CD4-positive, alpha-beta T cell treated with Interleukin-6 for 4 hours (primary cell): ENCODE measurements around the gene SDSL.

Source experiments
- DNase-seq: peaks from one replicate; pipeline ENCODE4 v3.0.0-alpha.2; 2020; ENCODE audit warnings: mixed read lengths

SDSL gene

GRCh38 chr12:113422030-113422885, at the start of gene SDSL:
Gene SDSL, plus strand, starts transcription at chr12:113422380. Its CDS starts 5,603 bp downstream, at chr12:113427983.
- no peak for DNase-seq

- DNase-seq, result no peak
Measured at GRCh38 chr12:113373440-113373839, 48.7 kb upstream of the SDSL start.

GRCh38 chr12:113373969-113374368, 48.2 kb upstream of the SDSL start:
- no peak for DNase-seq

DNA sequence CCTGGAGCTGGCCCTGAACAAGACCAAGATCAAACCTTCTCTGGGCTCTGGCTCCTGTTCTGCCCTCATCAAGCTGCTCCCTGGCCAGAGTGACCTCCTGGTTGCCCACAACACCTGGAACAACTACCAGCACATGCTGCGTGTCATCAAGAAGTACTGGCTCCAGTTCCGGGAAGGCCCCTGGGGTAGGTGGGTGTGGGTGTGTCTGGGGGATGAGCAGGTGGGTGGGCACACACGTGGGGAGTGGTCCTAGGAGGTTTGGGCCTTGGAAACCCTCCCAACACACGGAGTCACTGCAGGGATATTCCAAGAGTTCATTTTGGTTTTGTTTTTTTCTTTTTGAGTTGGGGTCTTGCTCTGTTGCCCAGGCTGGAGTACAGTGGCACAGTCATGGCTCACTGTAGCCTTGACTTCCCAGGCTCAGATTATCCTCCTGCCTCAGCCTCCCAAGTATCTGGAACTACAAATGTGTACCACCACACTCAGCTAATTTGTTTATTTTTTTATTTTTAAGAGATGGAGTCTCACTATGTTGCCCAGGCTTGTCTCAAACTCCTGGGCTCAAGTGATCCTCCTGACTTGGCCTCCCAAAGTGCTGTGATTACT, 47.3 kb upstream of the SDSL start:
- no peak for DNase-seq

DNA sequence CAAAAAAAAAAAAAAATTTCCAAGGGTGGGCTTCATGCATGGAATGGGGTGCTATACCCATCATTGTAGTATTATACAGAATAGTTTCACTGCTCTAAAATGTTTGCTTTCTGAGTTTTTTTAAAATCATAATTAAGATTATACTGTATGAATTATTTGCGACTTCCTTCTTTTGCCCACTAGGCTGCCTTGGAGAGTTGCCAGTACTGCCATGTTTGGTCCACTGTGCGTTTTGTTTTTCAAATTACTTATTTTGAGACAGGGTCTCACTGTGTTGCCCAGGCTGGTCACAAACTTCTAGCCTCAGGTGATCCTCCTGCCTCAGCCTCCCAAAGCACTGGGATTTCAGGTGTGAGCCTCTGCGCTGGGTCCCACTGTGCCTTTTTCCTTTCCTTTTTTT, 43.9 kb upstream of the SDSL start:
- DNase-seq, result no peak

DNA sequence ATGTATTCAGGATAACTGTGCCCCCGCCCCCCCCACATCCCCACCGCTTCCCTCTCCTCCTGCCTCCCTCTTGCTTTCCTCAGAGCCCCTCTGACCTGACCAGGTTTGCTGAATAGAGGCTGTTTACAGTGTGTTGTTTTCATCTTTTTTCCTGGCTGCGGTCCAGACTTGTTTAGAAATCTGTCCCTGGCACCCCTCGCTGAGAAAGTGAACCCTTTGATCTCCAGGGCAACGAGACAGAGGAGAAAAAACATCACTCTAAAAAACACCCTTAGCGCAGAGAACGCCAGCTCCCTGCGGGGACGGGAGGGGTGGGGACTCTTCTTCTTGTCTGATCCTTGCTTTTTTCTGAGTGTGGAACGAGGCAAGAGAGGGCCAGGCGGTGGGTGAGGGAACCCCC, 41.0 kb upstream of the SDSL start:
- DNase-seq, result no peak

GRCh38 chr12:113382206-113382605, 40.0 kb upstream of the SDSL start:
- no peak for DNase-seq

GRCh38 chr12:113384778-113385177, 37.4 kb upstream of the SDSL start:
- DNase-seq, result no peak

DNA sequence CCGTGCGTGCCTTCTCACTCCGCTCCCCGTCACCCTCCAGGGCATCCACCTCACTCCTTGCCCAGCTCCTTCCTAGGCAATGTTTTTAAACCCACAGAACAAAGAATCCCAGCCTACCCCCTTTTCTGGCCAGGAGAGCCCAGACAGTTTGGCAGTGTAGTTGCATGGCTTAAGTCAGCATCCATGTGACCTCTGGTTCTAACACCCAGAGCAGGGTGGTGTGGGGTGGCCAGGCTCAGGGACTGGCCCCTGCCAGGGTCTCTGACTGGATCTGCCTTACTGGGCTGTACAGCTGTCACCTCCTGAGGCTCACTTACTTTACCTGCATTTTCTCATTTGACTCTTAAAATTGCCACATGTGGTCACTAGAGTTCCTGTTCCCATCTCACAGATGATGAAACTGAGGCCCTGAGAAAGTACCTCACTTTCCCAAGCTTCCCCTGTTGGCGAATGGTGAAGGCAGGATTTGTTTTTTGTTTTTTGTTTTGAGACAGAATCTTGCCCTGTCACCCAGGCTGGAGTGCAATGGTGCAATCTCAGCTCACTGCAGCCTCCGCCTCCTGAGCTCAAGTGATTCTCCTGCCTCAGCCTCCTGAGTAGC, 36.8 kb upstream of the SDSL start:
- DNase-seq, result no peak

DNA sequence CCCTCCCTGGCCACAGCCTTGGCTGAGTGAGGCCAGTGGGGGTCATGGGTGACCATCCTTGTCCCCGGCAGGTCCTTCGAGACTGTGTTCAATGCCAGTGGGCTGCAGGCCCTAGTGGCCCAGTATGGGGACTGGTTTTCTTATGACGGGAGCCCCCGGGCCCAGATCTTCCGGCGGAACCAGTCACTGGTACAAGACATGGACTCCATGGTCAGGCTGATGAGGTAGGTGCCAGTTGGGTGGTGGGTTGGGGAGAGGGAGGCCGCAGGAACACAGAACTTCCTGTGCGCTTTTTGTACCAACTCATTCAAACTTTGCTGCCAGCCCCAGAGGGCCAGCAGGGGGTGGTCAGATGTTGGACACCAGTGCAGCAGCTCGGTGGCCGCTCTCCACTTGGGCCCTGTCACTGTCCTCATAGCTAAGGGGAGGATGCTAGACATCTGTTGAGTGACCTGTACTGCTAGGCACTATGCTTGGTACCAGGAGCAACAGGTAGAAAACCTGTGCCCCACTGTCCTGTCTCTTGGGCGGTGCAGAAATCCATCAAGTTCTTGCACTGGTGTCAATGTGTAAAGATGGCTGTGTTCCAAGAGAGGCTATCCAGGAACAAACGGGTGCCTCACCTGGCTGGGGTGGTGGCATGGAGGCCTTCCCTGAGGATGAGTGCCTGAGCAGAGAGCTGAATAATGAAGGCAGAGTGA, 35.2 kb upstream of the SDSL start:
- no peak for DNase-seq

- no peak for DNase-seq
Measured at GRCh38 chr12:113387631-113388030, 34.5 kb upstream of the SDSL start.

GRCh38 chr12:113388351-113388750, 33.8 kb upstream of the SDSL start:
- DNase-seq, result no peak

DNA sequence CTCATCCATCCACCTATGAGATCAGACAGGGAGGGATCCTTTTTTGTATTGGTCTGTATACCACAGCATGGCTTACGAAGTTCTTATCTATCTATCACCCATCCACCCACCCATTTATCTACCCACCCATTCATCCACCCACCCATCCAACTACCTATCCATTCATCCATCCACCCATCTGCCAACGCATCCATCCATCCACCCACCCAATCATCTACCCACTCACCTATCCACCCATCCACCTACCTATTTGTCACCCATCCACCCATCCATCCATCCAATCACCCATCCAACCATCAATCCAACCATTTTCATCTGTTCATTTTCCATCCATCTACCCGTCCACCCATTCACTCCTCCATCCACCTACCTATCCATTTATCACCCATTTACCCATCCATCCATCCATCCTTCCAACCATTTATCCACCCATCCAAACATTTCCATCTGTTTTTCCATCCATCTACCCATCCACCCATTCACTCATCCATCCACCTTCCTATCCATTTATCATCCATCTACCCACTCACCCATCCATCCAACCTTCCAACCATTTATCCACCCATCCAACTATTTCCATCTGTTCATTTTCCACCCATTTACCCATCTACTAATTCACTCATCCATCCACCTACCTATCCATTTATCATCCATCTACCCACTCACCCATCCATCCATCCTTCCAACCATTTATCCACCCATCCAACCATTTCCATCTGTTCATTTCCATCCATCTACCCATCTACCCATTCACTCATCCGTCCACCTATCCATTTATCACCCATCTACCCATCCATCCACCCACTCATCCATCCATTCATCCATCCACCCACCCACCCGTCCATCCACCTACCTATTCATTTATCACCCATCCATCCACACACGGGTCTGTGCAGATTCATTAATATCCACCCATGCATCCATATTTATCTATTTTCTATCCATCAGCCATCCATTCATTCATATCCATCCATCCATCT, 31.8 kb upstream of the SDSL start:
- DNase-seq, result no peak

DNA sequence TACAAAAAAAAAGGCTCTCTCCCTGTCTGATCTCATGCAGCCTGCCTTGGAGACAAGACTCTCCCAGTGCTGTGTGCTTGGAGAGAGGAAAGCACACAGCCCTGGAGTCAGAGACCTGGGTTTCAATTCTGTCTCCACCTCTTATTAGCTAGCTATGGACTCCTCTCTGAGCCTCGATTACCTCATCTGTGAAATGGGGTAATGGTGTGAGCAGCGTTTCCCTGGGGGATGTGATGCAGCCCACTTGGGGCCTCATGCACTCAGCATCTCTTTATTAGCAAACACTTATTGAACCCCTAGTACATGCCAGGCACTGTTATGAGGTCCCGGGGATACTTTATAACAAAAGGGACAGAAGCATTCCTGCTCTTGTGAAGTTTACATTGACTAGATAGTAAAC, 31.0 kb upstream of the SDSL start:
- DNase-seq, result no peak

DNA sequence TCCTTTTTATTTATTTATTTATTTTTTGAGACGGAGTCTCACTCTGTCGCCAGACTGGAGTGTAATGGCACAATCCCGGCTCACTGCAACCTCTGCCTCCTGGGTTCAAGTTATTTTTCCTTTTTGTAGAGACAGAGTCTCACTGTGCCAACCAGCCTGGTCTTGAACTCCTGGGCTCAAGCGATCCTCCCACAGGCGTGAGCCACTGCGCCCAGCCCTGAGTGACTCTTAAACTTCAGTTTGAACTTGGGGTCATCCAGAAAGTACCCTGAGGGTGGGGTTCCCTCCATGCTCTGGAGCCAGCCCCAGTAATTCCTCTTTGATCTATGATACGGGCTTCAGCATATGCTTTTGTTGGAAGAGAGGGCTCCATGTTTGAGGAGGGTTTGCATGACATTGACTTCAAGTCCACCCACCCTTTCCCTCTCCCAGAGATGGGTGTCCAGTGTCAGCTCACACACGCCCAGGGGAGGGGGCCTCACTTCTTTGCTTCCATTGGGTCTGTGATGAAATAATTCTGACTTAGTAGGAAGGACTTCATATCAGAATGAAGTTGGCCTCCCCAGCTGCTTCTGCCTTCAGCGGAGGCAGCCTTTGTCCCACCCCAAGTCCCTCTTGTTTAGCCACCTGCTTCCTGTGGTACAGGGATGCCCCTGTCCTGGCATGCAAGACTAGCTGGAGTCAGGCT, 30.4 kb upstream of the SDSL start:
- no peak for DNase-seq

- DNase-seq, result no peak
Measured at GRCh38 chr12:113392520-113392919, 29.7 kb upstream of the SDSL start.

DNA sequence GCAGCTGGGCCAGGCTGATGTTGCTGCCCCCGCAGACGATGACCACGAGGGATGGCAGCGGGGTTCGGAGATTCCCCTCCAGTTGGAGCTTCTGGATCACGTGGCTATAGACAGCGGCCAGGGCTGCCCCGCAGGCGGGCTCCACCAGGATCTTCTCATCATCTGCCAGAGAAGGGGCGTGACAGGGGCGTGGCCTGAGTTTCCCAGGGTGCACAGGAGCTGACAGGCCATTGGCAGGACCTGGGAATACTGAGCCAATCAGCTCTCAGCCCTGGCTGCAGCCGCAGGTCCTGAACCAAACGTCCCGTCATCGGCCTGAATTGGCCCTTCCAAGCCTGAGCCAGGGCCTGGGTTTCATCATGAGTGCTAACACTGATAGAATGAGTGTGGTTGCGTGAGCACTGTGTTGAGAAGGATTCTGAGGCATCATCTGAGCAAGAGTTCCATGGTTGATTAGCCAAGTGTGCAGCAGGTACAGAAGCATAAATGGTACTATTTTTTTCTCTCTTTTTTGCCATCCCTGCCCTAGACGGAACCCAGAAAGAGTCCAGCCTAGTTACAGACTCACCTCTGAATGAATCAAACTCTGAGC, 29.1 kb upstream of the SDSL start:
- DNase-seq, result no peak

DNA sequence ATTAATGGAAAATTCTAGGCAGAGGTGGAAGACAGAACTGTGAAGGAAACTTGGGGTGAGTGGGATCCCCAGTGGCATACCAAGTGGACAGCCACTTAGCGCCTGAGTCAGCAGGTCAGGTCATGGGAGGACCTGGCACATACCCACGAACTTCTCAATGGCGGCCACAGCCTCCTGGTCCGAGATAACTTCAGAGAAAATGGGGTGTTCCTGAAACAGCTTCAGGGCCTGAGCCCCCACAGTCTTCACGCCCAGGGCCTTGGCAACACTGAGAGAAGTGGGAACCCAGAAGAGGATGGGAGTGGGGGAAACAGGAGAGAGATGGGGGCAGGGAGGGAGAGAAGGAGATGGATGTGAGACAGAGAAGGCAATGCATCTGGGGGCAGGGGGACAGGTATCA, 28.4 kb upstream of the SDSL start:
- no peak for DNase-seq

DNA sequence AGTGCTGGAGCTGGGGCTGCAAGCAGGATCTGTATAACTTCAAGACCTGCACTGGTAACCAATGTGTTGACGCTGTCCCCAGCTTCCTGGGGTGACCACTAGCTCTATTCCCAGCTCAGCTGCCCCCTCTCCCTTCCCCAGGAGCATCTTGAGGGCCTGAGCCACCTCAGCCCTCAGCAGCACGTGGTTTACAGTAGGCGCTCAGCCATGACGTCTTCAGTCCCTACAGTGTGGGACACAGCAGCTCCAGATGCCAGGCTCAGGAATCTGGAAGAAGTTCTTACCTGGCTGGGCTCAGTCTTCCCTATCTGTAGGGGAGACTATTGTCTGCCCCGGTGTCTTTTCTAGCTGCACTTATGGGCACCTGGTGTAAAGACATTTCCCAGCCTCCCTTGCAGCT, 27.1 kb upstream of the SDSL start:
- DNase-seq, result no peak

GRCh38 chr12:113396200-113396599, 26.0 kb upstream of the SDSL start:
- DNase-seq, result no peak

DNA sequence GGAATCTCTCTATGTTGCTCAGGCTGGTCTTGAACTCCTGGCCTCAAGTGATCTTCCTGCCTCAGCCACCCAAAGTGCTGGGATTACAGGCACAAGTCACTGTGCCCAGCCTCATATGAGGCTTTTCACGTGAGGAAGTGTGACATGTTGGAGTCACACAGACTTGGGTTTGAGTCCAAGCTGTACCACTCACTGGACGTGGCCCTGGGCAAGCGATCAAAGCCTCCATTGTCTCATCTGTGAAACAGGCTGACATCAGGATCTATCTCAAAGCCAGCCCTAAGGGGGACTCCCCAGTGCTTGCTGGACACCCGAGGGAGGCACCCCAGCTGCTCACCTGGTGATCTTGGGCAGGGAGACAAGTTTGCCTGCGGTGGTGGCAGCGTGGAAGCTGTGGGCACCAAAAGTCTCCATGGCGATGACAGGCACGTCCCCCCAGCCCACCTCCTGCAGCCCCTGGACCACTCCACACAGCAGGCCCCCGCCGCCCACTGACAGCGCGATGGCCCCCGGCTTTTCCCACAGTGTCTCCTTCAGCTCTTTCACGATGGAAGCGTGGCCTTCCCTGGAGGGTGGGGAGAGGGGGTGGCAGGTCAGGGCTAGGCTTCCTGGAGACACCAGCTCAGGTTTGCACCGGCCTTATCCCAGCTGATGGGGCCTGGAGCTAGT, 25.2 kb upstream of the SDSL start:
- DNase-seq, result no peak
